Measurements from ENCODE around the gene C1QTNF4.

C1QTNF4 gene

GRCh38 chr11:47615249-47615648, 21.0 kb upstream of the C1QTNF4 start:
- Histone ChIP-seq H3K36me3 (ENCODE audit: insufficient read depth, low read length) (peaks cover 20% of the 10 kb centered on the region), H3K79me2 (ENCODE audit: insufficient read depth, low read length) (no peaks in the 10 kb centered on the region), H3K4me3 (ENCODE audit: low read depth, low read length, poor library complexity, severe bottlenecking) (no peak overlapping the region), H3K4me2 (ENCODE audit: low read length) (no peak overlapping the region), H3K9me3 (ENCODE audit: low read length) (no peaks in the 10 kb centered on the region), H4K20me1 (ENCODE audit: insufficient read depth, low read length) (no peaks in the 10 kb centered on the region), H3K27ac (ENCODE audit: low read depth, low read length, poor library complexity, severe bottlenecking) (no peak overlapping the region), H3K9ac (ENCODE audit: low read length) (no peak overlapping the region), H3K9me2 (ENCODE audit: low read depth, low read length) (no peaks in the 10 kb centered on the region), H3K27me3 (ENCODE audit: insufficient read depth, low read length) (no peaks in the 10 kb centered on the region), H3K4me1 (ENCODE audit: insufficient read depth, low read length, severe bottlenecking) (peaks cover 13% of the 10 kb centered on the region), H3F3A (ENCODE audit: insufficient read depth, low read length) (no peaks in the 10 kb centered on the region), H2AFZ (ENCODE audit: low read length) (no peak overlapping the region)
- TF ChIP-seq EZH2 (IDR thresholded peaks at IDR 0.05; ENCODE audit: borderline replicate concordance, low read length) (no peak), CTCF (IDR thresholded peaks at IDR 0.05; ENCODE audit: low read length) (no peak)

- H4K20me1 ChIP-seq (ENCODE audit: insufficient read depth, low read length), result no peaks in the 10 kb centered on the region
- H3K9me3 ChIP-seq (ENCODE audit: low read length), result no peaks in the 10 kb centered on the region
- no peak overlapping the region for H3K4me3 ChIP-seq (ENCODE audit: low read depth, low read length, poor library complexity, severe bottlenecking)
- no peak overlapping the region for H3K9ac ChIP-seq (ENCODE audit: low read length)
- no peaks in the 10 kb centered on the region for H3K36me3 ChIP-seq (ENCODE audit: insufficient read depth, low read length)
- H3K27ac ChIP-seq (ENCODE audit: low read depth, low read length, poor library complexity, severe bottlenecking), result no peak overlapping the region
- no peaks in the 10 kb centered on the region for H3F3A ChIP-seq (ENCODE audit: insufficient read depth, low read length)
- H3K9me2 ChIP-seq (ENCODE audit: low read depth, low read length), result no peaks in the 10 kb centered on the region
- no peak overlapping the region for H2AFZ ChIP-seq (ENCODE audit: low read length)
- H3K27me3 ChIP-seq (ENCODE audit: insufficient read depth, low read length), result no peaks in the 10 kb centered on the region
- H3K79me2 ChIP-seq (ENCODE audit: insufficient read depth, low read length), result no peaks in the 10 kb centered on the region
- TF ChIP-seq EZH2 (IDR thresholded peaks at IDR 0.05; ENCODE audit: borderline replicate concordance, low read length) (no peak), CTCF (IDR thresholded peaks at IDR 0.05; ENCODE audit: low read length) (no peak)
- peaks cover 13% of the 10 kb centered on the region for H3K4me1 ChIP-seq (ENCODE audit: insufficient read depth, low read length, severe bottlenecking)
- H3K4me2 ChIP-seq (ENCODE audit: low read length), result 0 out of 2 replicates have a peak overlapping the region, but pooled peaks have one; percentile 20
These were observed 17.2 kb upstream of the C1QTNF4 start for GRCh38 chr11:47611348-47611794.

- Histone ChIP-seq H3K4me3 (ENCODE audit: low read depth, low read length, poor library complexity, severe bottlenecking) (no peak overlapping the region), H3K27ac (ENCODE audit: low read depth, low read length, poor library complexity, severe bottlenecking) (no peak overlapping the region), H2AFZ (ENCODE audit: low read length) (no peak overlapping the region), H3K9me2 (ENCODE audit: low read depth, low read length) (no peaks in the 10 kb centered on the region), H3K36me3 (ENCODE audit: insufficient read depth, low read length) (no peaks in the 10 kb centered on the region), H3F3A (ENCODE audit: insufficient read depth, low read length) (no peaks in the 10 kb centered on the region), H3K4me1 (ENCODE audit: insufficient read depth, low read length, severe bottlenecking) (peaks cover 13% of the 10 kb centered on the region), H3K9ac (ENCODE audit: low read length) (no peak overlapping the region), H4K20me1 (ENCODE audit: insufficient read depth, low read length) (no peaks in the 10 kb centered on the region), H3K4me2 (ENCODE audit: low read length) (no peak overlapping the region), H3K79me2 (ENCODE audit: insufficient read depth, low read length) (no peaks in the 10 kb centered on the region), H3K27me3 (ENCODE audit: insufficient read depth, low read length) (no peaks in the 10 kb centered on the region), H3K9me3 (ENCODE audit: low read length) (no peaks in the 10 kb centered on the region)
- TF ChIP-seq EZH2 (IDR thresholded peaks at IDR 0.05; ENCODE audit: borderline replicate concordance, low read length) (no peak), CTCF (IDR thresholded peaks at IDR 0.05; ENCODE audit: low read length) (no peak)
These were observed 15.5 kb upstream of the C1QTNF4 start for GRCh38 chr11:47609675-47610074.
